ENCODE measurements around the gene HS3ST1.

DNA sequence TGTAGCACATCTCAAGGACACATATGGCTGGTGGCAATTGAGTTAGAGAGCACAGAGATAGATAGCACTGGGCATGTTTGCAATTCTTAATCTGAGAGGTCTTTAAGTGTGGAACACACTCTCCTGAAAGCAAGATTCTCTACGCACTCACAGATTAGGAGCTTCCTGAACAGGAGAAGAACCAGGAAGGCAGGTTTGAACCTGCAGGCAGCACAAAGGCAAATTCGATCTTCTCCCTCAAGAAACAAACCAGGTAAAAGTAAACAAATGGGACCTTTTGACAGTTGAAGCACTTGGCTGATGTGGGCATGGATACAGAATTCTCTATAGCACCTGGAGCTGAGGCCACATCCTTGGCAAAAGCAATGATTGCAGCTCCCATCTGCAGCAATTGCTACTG lies 24.3 kb downstream of the HS3ST1 start:
- TF ChIP-seq FOXM1 (IDR thresholded peaks at IDR 0.05; ENCODE audit: borderline replicate concordance): no peak
- no peak for TF ChIP-seq SP1 (IDR thresholded peaks at IDR 0.05)
- TF ChIP-seq NFRKB (IDR thresholded peaks at IDR 0.05): no peak
- TF ChIP-seq, protein P1, sequence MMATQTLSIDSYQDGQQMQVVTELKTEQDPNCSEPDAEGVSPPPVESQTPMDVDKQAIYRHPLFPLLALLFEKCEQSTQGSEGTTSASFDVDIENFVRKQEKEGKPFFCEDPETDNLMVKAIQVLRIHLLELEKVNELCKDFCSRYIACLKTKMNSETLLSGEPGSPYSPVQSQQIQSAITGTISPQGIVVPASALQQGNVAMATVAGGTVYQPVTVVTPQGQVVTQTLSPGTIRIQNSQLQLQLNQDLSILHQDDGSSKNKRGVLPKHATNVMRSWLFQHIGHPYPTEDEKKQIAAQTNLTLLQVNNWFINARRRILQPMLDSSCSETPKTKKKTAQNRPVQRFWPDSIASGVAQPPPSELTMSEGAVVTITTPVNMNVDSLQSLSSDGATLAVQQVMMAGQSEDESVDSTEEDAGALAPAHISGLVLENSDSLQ (IDR thresholded peaks at IDR 0.05): no peak
- TF ChIP-seq ARNT (IDR thresholded peaks at IDR 0.05): no peak
